ENCODE data around the gene UGT1A9.

The UGT1A9 gene

GRCh38 chr2:233794128-233794658, 122.5 kb downstream of the UGT1A9 start:
- no peak for DNase-seq (ENCODE audit: low read depth in 1 of 2, low spot score in 1 of 2)

- DNase-seq (ENCODE audit: low read depth in 1 of 2, low spot score in 1 of 2): no peak
Measured at GRCh38 chr2:233795735-233796171, 124.1 kb downstream of the UGT1A9 start.

GRCh38 chr2:233796254-233796653, 124.6 kb downstream of the UGT1A9 start:
- no peak for DNase-seq (ENCODE audit: low read depth in 1 of 2, low spot score in 1 of 2)

GRCh38 chr2:233798335-233799086, 126.8 kb downstream of the UGT1A9 start:
- no peak for DNase-seq (ENCODE audit: low read depth in 1 of 2, low spot score in 1 of 2)

- no peak for DNase-seq (ENCODE audit: low read depth in 1 of 2, low spot score in 1 of 2)
Measured at GRCh38 chr2:233799087-233799665, 127.5 kb downstream of the UGT1A9 start.

GRCh38 chr2:233799716-233800115, 128.0 kb downstream of the UGT1A9 start:
- DNase-seq (ENCODE audit: low read depth in 1 of 2, low spot score in 1 of 2): no peak

GRCh38 chr2:233800208-233800607, 128.5 kb downstream of the UGT1A9 start:
- no peak for DNase-seq (ENCODE audit: low read depth in 1 of 2, low spot score in 1 of 2)

GRCh38 chr2:233801357-233802131, 129.8 kb downstream of the UGT1A9 start:
- no peak for DNase-seq (ENCODE audit: low read depth in 1 of 2, low spot score in 1 of 2)

GRCh38 chr2:233802132-233802815, 130.6 kb downstream of the UGT1A9 start:
- no peak for DNase-seq (ENCODE audit: low read depth in 1 of 2, low spot score in 1 of 2)

- no peak for DNase-seq (ENCODE audit: low read depth in 1 of 2, low spot score in 1 of 2)
Measured at GRCh38 chr2:233803292-233803911, 131.7 kb downstream of the UGT1A9 start.

- DNase-seq (ENCODE audit: low read depth in 1 of 2, low spot score in 1 of 2): no peak
Measured at GRCh38 chr2:233803994-233804393, 132.3 kb downstream of the UGT1A9 start.

- no peak for DNase-seq (ENCODE audit: low read depth in 1 of 2, low spot score in 1 of 2)
Measured at GRCh38 chr2:233807215-233807865, 135.6 kb downstream of the UGT1A9 start.

- no peak for DNase-seq (ENCODE audit: low read depth in 1 of 2, low spot score in 1 of 2)
Measured at GRCh38 chr2:233807966-233808935, 136.6 kb downstream of the UGT1A9 start.

GRCh38 chr2:233810385-233810784, 138.7 kb downstream of the UGT1A9 start:
- DNase-seq (ENCODE audit: low read depth in 1 of 2, low spot score in 1 of 2): no peak

GRCh38 chr2:233811087-233811486, 139.4 kb downstream of the UGT1A9 start:
- DNase-seq (ENCODE audit: low read depth in 1 of 2, low spot score in 1 of 2): no peak

- DNase-seq (ENCODE audit: low read depth in 1 of 2, low spot score in 1 of 2): no peak
Measured at GRCh38 chr2:233811732-233812131, 140.0 kb downstream of the UGT1A9 start.

- no peak for DNase-seq (ENCODE audit: low read depth in 1 of 2, low spot score in 1 of 2)
Measured at GRCh38 chr2:233813236-233814055, 141.7 kb downstream of the UGT1A9 start.

Measured in activated CD4-positive, alpha-beta T cell treated with anti-CD3 and anti-CD28 coated beads, Interleukin-2, amount 50 U/mL, for 24 hours (primary cell).